Hindlimb muscle (tissue), 1 donor: ENCODE results near the gene TIAL1. TPM values are rescaled to one million over a fixed set of nuclear protein-coding genes. Genes with fewer than 3 reads are reported as not detected.
"Not testable (repeated sequence)": the region's sequence is repeated elsewhere in the genome, so short reads cannot be mapped to it uniquely, and the experiment has no call there.

ENCODE experiments used
- DNase-seq: peaks from one replicate; pipeline ENCODE4 v3.0.0-alpha.2; 2013
- polyA plus RNA-seq: library from polyadenylated mRNA; unstranded; fragments of 120-200 nt; gene quantifications from one replicate; pipeline ENCODE4 v1.2.1, GENCODE V29; 2013; ENCODE audit not compliant: insufficient read length

Gene TIAL1
- polyA plus RNA-seq, 1 donor: 104 TPM

GRCh38 chr10:119546009-119546408 is 50.8 kb downstream of the TIAL1 start:
- DNase-seq: no peak

- DNase-seq: no peak
These were observed 51.5 kb downstream of the TIAL1 start for GRCh38 chr10:119545310-119545709.

- peak; percentile 61 for DNase-seq
These were observed 52.7 kb downstream of the TIAL1 start for GRCh38 chr10:119543814-119544642.

GRCh38 chr10:119542988-119543813 is 53.6 kb downstream of the TIAL1 start:
- DNase-seq: peak; percentile 76

GRCh38 chr10:119542357-119542987 is 54.3 kb downstream of the TIAL1 start, which contains the start of gene RGS10:
Gene RGS10, minus strand, starts transcription at chr10:119542719. Its CDS starts 81 bp downstream, at chr10:119542638.
- DNase-seq: peak; percentile 88

- peak; percentile 47 for DNase-seq
These were observed 55.1 kb downstream of the TIAL1 start for GRCh38 chr10:119541459-119542356.

- no peak for DNase-seq
These were observed 55.7 kb downstream of the TIAL1 start for GRCh38 chr10:119541046-119541445.

- no peak for DNase-seq
These were observed 56.7 kb downstream of the TIAL1 start for GRCh38 chr10:119540038-119540437.

- no peak for DNase-seq
These were observed 57.4 kb downstream of the TIAL1 start for GRCh38 chr10:119539359-119539825.

GRCh38 chr10:119538632-119539358 is 58.0 kb downstream of the TIAL1 start:
- DNase-seq: no peak

- DNase-seq: no peak
These were observed 58.7 kb downstream of the TIAL1 start for GRCh38 chr10:119537953-119538630.

GRCh38 chr10:119536508-119537025 is 60.2 kb downstream of the TIAL1 start:
- no peak for DNase-seq

GRCh38 chr10:119535837-119536507 is 60.8 kb downstream of the TIAL1 start:
- no peak for DNase-seq

GRCh38 chr10:119535305-119535704 is 61.5 kb downstream of the TIAL1 start:
- DNase-seq: no peak

- no peak for DNase-seq
These were observed 63.3 kb downstream of the TIAL1 start for GRCh38 chr10:119533473-119533872.

GRCh38 chr10:119532791-119533190 is 64.0 kb downstream of the TIAL1 start:
- DNase-seq: not testable (repeated sequence)

- not testable (repeated sequence) for DNase-seq
These were observed 64.5 kb downstream of the TIAL1 start for GRCh38 chr10:119532251-119532650.

GRCh38 chr10:119531067-119531466 is 65.7 kb downstream of the TIAL1 start:
- no peak for DNase-seq

GRCh38 chr10:119528663-119529237 is 68.0 kb downstream of the TIAL1 start:
- DNase-seq: peak; percentile 61
